ENCODE measurements around the gene ACOT13.

DNA sequence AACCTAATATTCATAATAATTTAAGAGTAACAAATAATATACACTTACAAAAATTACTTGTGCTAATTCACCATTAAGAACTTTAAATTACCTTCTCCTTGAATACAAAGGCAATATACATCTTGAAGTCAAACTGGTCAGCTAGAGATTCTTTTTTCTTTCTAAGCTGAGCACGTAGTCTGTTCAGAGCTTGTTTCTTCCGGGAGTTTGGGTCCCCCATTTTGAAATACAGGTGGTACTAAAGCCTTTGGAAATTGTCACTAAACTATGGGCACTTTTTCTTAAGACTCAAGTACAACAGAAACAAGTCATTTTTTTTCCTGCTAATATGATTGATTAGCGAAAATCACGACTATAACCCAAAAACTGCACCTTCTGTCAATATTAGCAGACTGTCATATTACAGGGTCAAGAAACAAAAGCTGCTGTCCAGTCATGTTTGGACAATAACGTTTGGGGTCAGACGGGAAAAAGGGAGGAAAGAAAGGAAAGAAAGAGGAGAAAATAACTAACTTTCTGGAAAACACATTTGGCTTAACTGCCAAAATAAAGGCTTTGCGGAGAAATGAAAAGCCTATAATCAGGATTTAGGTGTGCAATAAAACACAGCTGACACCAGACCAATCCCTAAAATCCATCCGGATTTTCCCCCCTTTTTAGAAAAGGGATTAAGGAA is 51.7 kb downstream of the ACOT13 start:
- TF ChIP-seq, protein P1, sequence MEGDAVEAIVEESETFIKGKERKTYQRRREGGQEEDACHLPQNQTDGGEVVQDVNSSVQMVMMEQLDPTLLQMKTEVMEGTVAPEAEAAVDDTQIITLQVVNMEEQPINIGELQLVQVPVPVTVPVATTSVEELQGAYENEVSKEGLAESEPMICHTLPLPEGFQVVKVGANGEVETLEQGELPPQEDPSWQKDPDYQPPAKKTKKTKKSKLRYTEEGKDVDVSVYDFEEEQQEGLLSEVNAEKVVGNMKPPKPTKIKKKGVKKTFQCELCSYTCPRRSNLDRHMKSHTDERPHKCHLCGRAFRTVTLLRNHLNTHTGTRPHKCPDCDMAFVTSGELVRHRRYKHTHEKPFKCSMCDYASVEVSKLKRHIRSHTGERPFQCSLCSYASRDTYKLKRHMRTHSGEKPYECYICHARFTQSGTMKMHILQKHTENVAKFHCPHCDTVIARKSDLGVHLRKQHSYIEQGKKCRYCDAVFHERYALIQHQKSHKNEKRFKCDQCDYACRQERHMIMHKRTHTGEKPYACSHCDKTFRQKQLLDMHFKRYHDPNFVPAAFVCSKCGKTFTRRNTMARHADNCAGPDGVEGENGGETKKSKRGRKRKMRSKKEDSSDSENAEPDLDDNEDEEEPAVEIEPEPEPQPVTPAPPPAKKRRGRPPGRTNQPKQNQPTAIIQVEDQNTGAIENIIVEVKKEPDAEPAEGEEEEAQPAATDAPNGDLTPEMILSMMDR (IDR thresholded peaks at IDR 0.05; ENCODE audit: low read depth, low read length), result no peak
- TF ChIP-seq POLR2A (IDR thresholded peaks at IDR 0.05; ENCODE audit: extremely low read depth, insufficient read length) (no peak), MYC (IDR thresholded peaks at IDR 0.05; ENCODE audit: low read depth, low read length) (no peak)
- TF ChIP-seq, protein P2, sequence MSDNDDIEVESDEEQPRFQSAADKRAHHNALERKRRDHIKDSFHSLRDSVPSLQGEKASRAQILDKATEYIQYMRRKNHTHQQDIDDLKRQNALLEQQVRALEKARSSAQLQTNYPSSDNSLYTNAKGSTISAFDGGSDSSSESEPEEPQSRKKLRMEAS (IDR thresholded peaks at IDR 0.05; ENCODE audit: low read depth, low read length), result no peak

Measured in NB4 (cell line).